ENCODE measurements around the gene HINT2.

Gene HINT2

DNA sequence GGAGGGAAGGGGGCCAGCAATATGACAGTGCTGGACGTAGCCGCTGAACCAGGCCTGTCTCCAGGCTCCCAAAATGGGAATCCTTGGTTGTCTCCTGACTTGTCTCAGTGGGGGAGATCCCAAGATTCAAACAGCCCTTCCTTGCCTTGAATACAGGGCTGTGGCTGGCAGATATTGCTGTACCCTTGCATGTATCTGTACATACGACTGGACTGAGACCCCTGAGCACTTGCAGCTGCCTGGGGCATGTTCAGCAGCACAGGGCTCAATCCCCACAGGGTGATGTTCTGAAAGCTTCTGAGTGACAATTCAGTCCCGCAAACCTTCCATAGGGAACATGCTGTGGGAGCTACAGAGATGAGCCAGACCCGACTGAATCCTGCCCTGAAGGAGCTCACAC, 42.0 kb upstream of the HINT2 start:
- TF ChIP-seq, protein P1, sequence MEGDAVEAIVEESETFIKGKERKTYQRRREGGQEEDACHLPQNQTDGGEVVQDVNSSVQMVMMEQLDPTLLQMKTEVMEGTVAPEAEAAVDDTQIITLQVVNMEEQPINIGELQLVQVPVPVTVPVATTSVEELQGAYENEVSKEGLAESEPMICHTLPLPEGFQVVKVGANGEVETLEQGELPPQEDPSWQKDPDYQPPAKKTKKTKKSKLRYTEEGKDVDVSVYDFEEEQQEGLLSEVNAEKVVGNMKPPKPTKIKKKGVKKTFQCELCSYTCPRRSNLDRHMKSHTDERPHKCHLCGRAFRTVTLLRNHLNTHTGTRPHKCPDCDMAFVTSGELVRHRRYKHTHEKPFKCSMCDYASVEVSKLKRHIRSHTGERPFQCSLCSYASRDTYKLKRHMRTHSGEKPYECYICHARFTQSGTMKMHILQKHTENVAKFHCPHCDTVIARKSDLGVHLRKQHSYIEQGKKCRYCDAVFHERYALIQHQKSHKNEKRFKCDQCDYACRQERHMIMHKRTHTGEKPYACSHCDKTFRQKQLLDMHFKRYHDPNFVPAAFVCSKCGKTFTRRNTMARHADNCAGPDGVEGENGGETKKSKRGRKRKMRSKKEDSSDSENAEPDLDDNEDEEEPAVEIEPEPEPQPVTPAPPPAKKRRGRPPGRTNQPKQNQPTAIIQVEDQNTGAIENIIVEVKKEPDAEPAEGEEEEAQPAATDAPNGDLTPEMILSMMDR (IDR thresholded peaks at IDR 0.05) = no peak
- no peak for TF ChIP-seq ZFX (IDR thresholded peaks at IDR 0.05; ENCODE audit: borderline replicate concordance)

GRCh38 chr9:35856206-35856605, 41.4 kb upstream of the HINT2 start:
- no peak overlapping the region for H3K27ac ChIP-seq
- TF ChIP-seq, protein P1 (IDR thresholded peaks at IDR 0.05) = no peak
- TF ChIP-seq ZFX (IDR thresholded peaks at IDR 0.05; ENCODE audit: borderline replicate concordance) = no peak

More for the DNA sequence above, 42.0 kb upstream of the HINT2 start:
- no peak overlapping the region for H3K27ac ChIP-seq

DNA sequence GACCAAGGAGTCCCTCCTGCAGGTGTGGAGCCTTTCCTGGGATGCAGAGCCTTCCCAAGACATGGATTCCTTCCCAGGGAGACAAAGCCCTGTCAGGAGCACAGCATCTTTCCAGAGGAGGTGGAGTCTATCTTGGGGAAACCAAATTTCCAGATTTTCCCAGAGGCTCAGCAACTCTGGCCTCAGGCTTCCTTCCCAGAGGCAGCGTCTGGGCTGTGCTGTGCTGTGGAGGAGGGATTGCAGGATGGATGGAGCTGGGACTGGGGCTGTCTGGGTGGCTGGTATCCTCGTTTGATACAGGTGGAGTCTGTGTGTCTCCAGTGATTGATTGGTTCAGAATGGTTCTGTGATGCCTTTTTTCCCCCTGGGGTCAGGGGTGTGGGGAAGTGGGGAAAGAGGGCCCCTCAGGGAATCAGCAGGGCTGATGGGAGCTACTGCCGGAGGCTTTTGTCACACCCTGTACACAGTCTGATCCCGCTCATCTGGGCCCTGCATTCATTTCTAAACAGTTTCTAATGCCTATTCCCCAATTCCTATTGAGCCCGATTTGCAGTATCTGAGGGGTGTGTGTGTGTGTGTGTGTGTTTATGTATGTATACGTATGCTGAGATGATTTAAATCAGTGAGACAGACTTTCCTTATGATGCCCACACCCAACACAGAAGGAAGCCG, 39.4 kb upstream of the HINT2 start:
- H3K27ac ChIP-seq = no peak overlapping the region
- TF ChIP-seq, protein P1 (IDR thresholded peaks at IDR 0.05) = no peak
- no peak for TF ChIP-seq ZFX (IDR thresholded peaks at IDR 0.05; ENCODE audit: borderline replicate concordance)

- no peak overlapping the region for H3K27ac ChIP-seq
- TF ChIP-seq, protein P1 (IDR thresholded peaks at IDR 0.05) = no peak
- no peak for TF ChIP-seq ZFX (IDR thresholded peaks at IDR 0.05; ENCODE audit: borderline replicate concordance)
Measured at GRCh38 chr9:35852876-35853865, 38.3 kb upstream of the HINT2 start.

- TF ChIP-seq ZFX (IDR thresholded peaks at IDR 0.05; ENCODE audit: borderline replicate concordance) = no peak
- TF ChIP-seq, protein P1 (IDR thresholded peaks at IDR 0.05) = no peak
- no peak overlapping the region for H3K27ac ChIP-seq
Measured at GRCh38 chr9:35852267-35852815, 37.5 kb upstream of the HINT2 start.

- TF ChIP-seq, protein P1 (IDR thresholded peaks at IDR 0.05) = no peak
- TF ChIP-seq ZFX (IDR thresholded peaks at IDR 0.05; ENCODE audit: borderline replicate concordance) = no peak
- H3K27ac ChIP-seq = no peak overlapping the region
Measured at GRCh38 chr9:35847792-35848572, 33.1 kb upstream of the HINT2 start.
